ENCODE data around the gene GXYLT2. TPM values are rescaled to one million over a fixed set of nuclear protein-coding genes. Genes with fewer than 3 reads are reported as not detected.

The GXYLT2 gene
- total RNA-seq, 1 donor from 2014 or later, result 31.8 TPM

GRCh38 chr3:73024836-73025235 lies 137.0 kb downstream of the GXYLT2 start:
- Histone ChIP-seq H3K4me3 (ENCODE audit: low read length in 3 of 3) (no peak overlapping the region), H3K9ac (ENCODE audit: low read depth in 1 of 3, low read length in 3 of 3) (no peak overlapping the region), H3K27me3 (ENCODE audit: control insufficient read depth in 3 of 3, insufficient read depth in 3 of 3, low read length in 3 of 3) (no peaks in the 10 kb centered on the region), H3K36me3 (ENCODE audit: control insufficient read depth in 3 of 3, insufficient read depth in 3 of 3, low read length in 3 of 3) (no peaks in the 10 kb centered on the region), H3K9me3 (ENCODE audit: control insufficient read depth in 3 of 3, low read length in 3 of 3) (no peaks in the 10 kb centered on the region), H3K27ac (ENCODE audit: low read depth, low read length) (no peak overlapping the region), H3K4me1 (ENCODE audit: control insufficient read depth in 3 of 3, insufficient read depth in 3 of 3, low read length in 3 of 3) (peaks cover 7 to 25% (median 15%) of the 10 kb centered on the region in 3 donors)

- no peaks in the 10 kb centered on the region for H3K9me3 ChIP-seq (ENCODE audit: control insufficient read depth in 3 of 3, low read length in 3 of 3)
- no peak overlapping the region for H3K9ac ChIP-seq (ENCODE audit: low read depth in 1 of 3, low read length in 3 of 3)
- no peak overlapping the region for H3K4me3 ChIP-seq (ENCODE audit: low read length in 3 of 3)
- H3K27ac ChIP-seq (ENCODE audit: low read depth, low read length), result no peak overlapping the region
- peaks cover 8 to 31% (median 17%) of the 10 kb centered on the region in 3 donors for H3K4me1 ChIP-seq (ENCODE audit: control insufficient read depth in 3 of 3, insufficient read depth in 3 of 3, low read length in 3 of 3)
- H3K27me3 ChIP-seq (ENCODE audit: control insufficient read depth in 3 of 3, insufficient read depth in 3 of 3, low read length in 3 of 3), result no peaks in the 10 kb centered on the region
- no peaks in the 10 kb centered on the region for H3K36me3 ChIP-seq (ENCODE audit: control insufficient read depth in 3 of 3, insufficient read depth in 3 of 3, low read length in 3 of 3)
These were observed 138.4 kb downstream of the GXYLT2 start for GRCh38 chr3:73026111-73026759.

Small RNAs within 50 kb of the gene (small RNA-seq; reads per million reads assigned to genes)
- not detected for gene RF00017

Other genes starting within 250 kb of the GXYLT2 start
- gene SHQ1, start 39.6 kb upstream of the GXYLT2 start, total RNA-seq, result 21.4 TPM
- 49.1 TPM for gene PPP4R2, start 108.8 kb downstream of the GXYLT2 start, total RNA-seq
- 8.4 TPM for gene EBLN2, start 173.6 kb downstream of the GXYLT2 start, total RNA-seq

Measured in skeletal muscle tissue (tissue), 5 donors.